Neural progenitor cell (in vitro differentiated cells): Measurements from ENCODE around the gene OR10K1. TPM values are rescaled to one million over a fixed set of nuclear protein-coding genes. Genes with fewer than 3 reads are reported as not detected.
A peak's percentile ranks its signal among the peaks of the same experiment; 100 is the strongest.
"Not testable (repeated sequence)": the region's sequence is repeated elsewhere in the genome, so short reads cannot be mapped to it uniquely, and the experiment has no call there.

Experiments
- DNase-seq: peaks from one replicate; pipeline ENCODE4 v3.0.0-alpha.2; 2016; ENCODE audit warnings: low spot score
- H2AFZ ChIP-seq: fragments of 200-600 bp; sonication (generic); replicated peaks from 2 replicates; pipeline ENCODE4 v1.6.1; 2016; ENCODE audit warnings: antibody characterized with exemption
- H3F3A ChIP-seq: fragments of 200-600 bp; sonication (generic); 2 replicates; pipeline ENCODE4 v1.6.1; 2016; ENCODE audit warnings: antibody characterized with exemption, low read depth
- H3K27ac ChIP-seq: fragments of 200-600 bp; sonication (generic); 2 replicates; pipeline ENCODE4 v1.5.1; 2016; ENCODE audit warnings: mild to moderate bottlenecking
- H3K27me3 ChIP-seq: fragments of 200-600 bp; sonication (generic); 2 replicates; pipeline ENCODE4 v1.6.1; 2016; ENCODE audit warnings: mild to moderate bottlenecking, moderate library complexity
- H3K36me3 ChIP-seq: fragments of 200-600 bp; sonication (generic); 2 replicates; pipeline ENCODE4 v1.5.1; 2016
- H3K4me1 ChIP-seq: fragments of 200-600 bp; sonication (generic); 2 replicates; pipeline ENCODE4 v1.6.1; 2016; ENCODE audit warnings: mixed run types
- H3K4me2 ChIP-seq: fragments of 200-600 bp; sonication (generic); 2 replicates; pipeline ENCODE4 v1.6.1; 2016
- H3K4me3 ChIP-seq: fragments of 200-600 bp; sonication (generic); 2 replicates; pipeline ENCODE4 v1.5.1; 2016
- H3K79me2 ChIP-seq: fragments of 200-600 bp; sonication (generic); 2 replicates; pipeline ENCODE4 v1.6.1; 2016; ENCODE audit warnings: low read depth
- H3K9ac ChIP-seq: fragments of 200-600 bp; sonication (generic); 2 replicates; pipeline ENCODE4 v1.6.1; 2016
- H3K9me3 ChIP-seq: fragments of 200-600 bp; sonication (generic); 2 replicates; pipeline ENCODE4 v1.5.1; 2016; ENCODE audit warnings: low read depth
- H4K20me1 ChIP-seq: fragments of 200-600 bp; sonication (generic); 2 replicates; pipeline ENCODE4 v1.6.1; 2016; ENCODE audit warnings: low read depth
- H3K27ac Mint-ChIP-seq: 3 replicates; pipeline ENCODE4 v1.8.0; 2021; ENCODE audit warnings: mixed read lengths
- H3K27me3 Mint-ChIP-seq: 2 replicates; pipeline ENCODE4 v1.8.0; 2022; ENCODE audit warnings: low read depth, mild to moderate bottlenecking, inconsistent platforms, moderate library complexity, mixed read lengths; ENCODE audit not compliant: insufficient read depth
- H3K36me3 Mint-ChIP-seq: 3 replicates; pipeline ENCODE4 v1.8.0; 2021; ENCODE audit warnings: mixed read lengths
- H3K4me1 Mint-ChIP-seq: 3 replicates; pipeline ENCODE4 v1.8.0; 2021; ENCODE audit warnings: mixed read lengths
- H3K4me3 Mint-ChIP-seq: 3 replicates; pipeline ENCODE4 v1.8.0; 2021; ENCODE audit warnings: mild to moderate bottlenecking, moderate library complexity, mixed read lengths
- H3K9me3 Mint-ChIP-seq: 3 replicates; pipeline ENCODE4 v1.8.0; 2020; ENCODE audit warnings: mixed read lengths
- EZH2 ChIP-seq: fragments of 200-600 bp; sonication (generic); IDR thresholded peaks from 2 replicates; pipeline ENCODE4 v1.6.1; 2017; ENCODE audit warnings: antibody characterized with exemption, mild to moderate bottlenecking, moderate library complexity
- EZH2phosphoT487 ChIP-seq: fragments of 200-600 bp; sonication (generic); IDR thresholded peaks from 2 replicates; pipeline ENCODE4 v1.6.1; 2017; ENCODE audit warnings: antibody characterized with exemption
- total RNA-seq: library from RNA; depleted of rRNA; stranded (reverse); fragments of >200 nt; gene quantifications from 2 replicates; pipeline ENCODE4 v1.2.3, GENCODE V29; 2015; ENCODE audit warnings: low replicate concordance
- TF ChIP-seq, protein P1 (sequence below): fragments of 200-600 bp; sonication (generic); IDR thresholded peaks from 2 replicates; pipeline ENCODE4 v1.5.1; 2017; ENCODE audit warnings: antibody characterized with exemption, mild to moderate bottlenecking

OR10K1 gene
- total RNA-seq, 1 donor from 2014 or later, result not detected

DNA sequence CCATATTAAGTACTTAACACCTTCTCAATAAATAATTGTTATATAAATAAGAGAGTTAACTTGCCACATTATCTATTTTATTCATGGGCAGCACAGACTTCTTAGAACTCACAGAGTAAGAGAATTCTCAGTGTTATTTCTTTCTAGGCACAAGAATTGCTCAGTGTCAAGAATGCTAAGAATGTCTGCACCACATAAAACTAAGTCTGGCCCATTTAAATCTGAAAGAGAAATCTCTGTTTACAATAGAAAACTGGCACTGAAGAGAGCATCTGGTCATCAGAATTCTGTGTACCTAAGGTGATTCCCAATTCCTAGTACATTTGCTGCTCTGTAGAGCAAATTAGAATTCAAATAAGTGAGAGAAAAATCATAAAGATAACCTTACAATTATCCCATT lies 39.4 kb upstream of the OR10K1 start:
- no peak for TF ChIP-seq EZH2
- Histone ChIP-seq H3K36me3 (no peaks in the 10 kb centered on the region), H3K79me2 (no peaks in the 10 kb centered on the region), H3K27me3 (no peaks in the 10 kb centered on the region), H3K4me3 (no peak overlapping the region), H3K4me2 (peak overlapping the region; percentile 2), H2AFZ (no peak overlapping the region), H3K4me1 (peaks cover 9% of the 10 kb centered on the region), H3F3A (no peaks in the 10 kb centered on the region), H3K27ac (no peak overlapping the region), H3K9me3 (no peaks in the 10 kb centered on the region), H4K20me1 (no peaks in the 10 kb centered on the region), H3K9ac (no peak overlapping the region)
- H3K27me3 Mint-ChIP-seq, result no peaks in the 10 kb centered on the region
- H3K9me3 Mint-ChIP-seq, result no peaks in the 10 kb centered on the region
- peak; percentile 22 for DNase-seq
- no peak overlapping the region for H3K4me3 Mint-ChIP-seq
- H3K27ac Mint-ChIP-seq, result no peak overlapping the region
- no peaks in the 10 kb centered on the region for H3K36me3 Mint-ChIP-seq
- no peaks in the 10 kb centered on the region for H3K4me1 Mint-ChIP-seq

- no peak overlapping the region for H3K9ac ChIP-seq
- no peak overlapping the region for H3K4me3 ChIP-seq
- H3K4me1 ChIP-seq, result peaks cover 9% of the 10 kb centered on the region
- no peaks in the 10 kb centered on the region for H3K36me3 ChIP-seq
- Mint-ChIP-seq H3K4me1 (no peaks in the 10 kb centered on the region), H3K9me3 (peaks cover 6% of the 10 kb centered on the region), H3K4me3 (no peak overlapping the region), H3K27me3 (no peaks in the 10 kb centered on the region), H3K36me3 (no peaks in the 10 kb centered on the region), H3K27ac (no peak overlapping the region)
- H4K20me1 ChIP-seq, result no peaks in the 10 kb centered on the region
- H3K4me2 ChIP-seq, result no peak overlapping the region
- no peaks in the 10 kb centered on the region for H3K9me3 ChIP-seq
- H3K27ac ChIP-seq, result no peak overlapping the region
- no peak overlapping the region for H2AFZ ChIP-seq
- H3K79me2 ChIP-seq, result no peaks in the 10 kb centered on the region
- no peak for DNase-seq
- no peaks in the 10 kb centered on the region for H3F3A ChIP-seq
- TF ChIP-seq, protein P1, sequence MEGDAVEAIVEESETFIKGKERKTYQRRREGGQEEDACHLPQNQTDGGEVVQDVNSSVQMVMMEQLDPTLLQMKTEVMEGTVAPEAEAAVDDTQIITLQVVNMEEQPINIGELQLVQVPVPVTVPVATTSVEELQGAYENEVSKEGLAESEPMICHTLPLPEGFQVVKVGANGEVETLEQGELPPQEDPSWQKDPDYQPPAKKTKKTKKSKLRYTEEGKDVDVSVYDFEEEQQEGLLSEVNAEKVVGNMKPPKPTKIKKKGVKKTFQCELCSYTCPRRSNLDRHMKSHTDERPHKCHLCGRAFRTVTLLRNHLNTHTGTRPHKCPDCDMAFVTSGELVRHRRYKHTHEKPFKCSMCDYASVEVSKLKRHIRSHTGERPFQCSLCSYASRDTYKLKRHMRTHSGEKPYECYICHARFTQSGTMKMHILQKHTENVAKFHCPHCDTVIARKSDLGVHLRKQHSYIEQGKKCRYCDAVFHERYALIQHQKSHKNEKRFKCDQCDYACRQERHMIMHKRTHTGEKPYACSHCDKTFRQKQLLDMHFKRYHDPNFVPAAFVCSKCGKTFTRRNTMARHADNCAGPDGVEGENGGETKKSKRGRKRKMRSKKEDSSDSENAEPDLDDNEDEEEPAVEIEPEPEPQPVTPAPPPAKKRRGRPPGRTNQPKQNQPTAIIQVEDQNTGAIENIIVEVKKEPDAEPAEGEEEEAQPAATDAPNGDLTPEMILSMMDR, result no peak
- TF ChIP-seq EZH2 (no peak), EZH2phosphoT487 (no peak)
- H3K27me3 ChIP-seq, result no peaks in the 10 kb centered on the region
Observed at GRCh38 chr1:158425027-158425426, 36.6 kb upstream of the OR10K1 start.

DNA sequence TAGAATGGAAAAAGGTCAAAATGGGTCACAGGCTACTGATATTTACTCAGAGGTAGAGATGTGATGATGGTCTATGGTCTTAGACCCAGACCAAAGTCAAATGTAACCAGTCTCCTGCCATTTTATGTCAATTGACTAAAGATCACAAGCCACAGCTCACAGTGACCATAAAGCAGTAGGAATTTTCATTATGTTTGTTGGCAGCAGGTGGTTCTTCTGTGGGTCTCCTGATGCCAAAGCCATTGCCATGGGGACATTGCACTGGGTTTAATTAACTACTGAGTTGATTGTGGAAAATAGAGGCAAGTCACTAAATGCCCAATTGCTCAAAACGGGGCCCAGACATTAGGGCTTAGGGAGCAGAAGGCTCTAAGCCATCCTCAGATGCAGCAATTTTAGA lies 35.5 kb upstream of the OR10K1 start, which contains the start of gene OR10K2:
Gene OR10K2 (minus strand): TSS at position 101 of the 400 bp plus-strand sequence. CDS start 5,371 bp downstream, outside the sequence.
- H3K79me2 ChIP-seq, result no peaks in the 10 kb centered on the region
- no peak for DNase-seq
- Mint-ChIP-seq H3K36me3 (no peaks in the 10 kb centered on the region), H3K4me1 (no peaks in the 10 kb centered on the region), H3K4me3 (no peak within 1 kb of the TSS), H3K27ac (no peak within 1 kb of the TSS), H3K27me3 (no peaks in the 10 kb centered on the region), H3K9me3 (peaks cover 6% of the 10 kb centered on the region)
- no peak within 1 kb of the TSS for H2AFZ ChIP-seq
- H3K36me3 ChIP-seq, result no peaks in the 10 kb centered on the region
- TF ChIP-seq, protein P1, result no peak
- TF ChIP-seq EZH2, result no peak
- TF ChIP-seq EZH2phosphoT487, result no peak
- H3K27me3 ChIP-seq, result no peaks in the 10 kb centered on the region
- peaks cover 9% of the 10 kb centered on the region for H3K4me1 ChIP-seq
- H3K9ac ChIP-seq, result no peak within 1 kb of the TSS
- H3K9me3 ChIP-seq, result no peaks in the 10 kb centered on the region
- H3K4me3 ChIP-seq, result no peak within 1 kb of the TSS
- H3K4me2 ChIP-seq, result no peak within 1 kb of the TSS
- H3F3A ChIP-seq, result no peaks in the 10 kb centered on the region
- H4K20me1 ChIP-seq, result no peaks in the 10 kb centered on the region
- H3K27ac ChIP-seq, result no peak within 1 kb of the TSS

- not testable (repeated sequence) for H3K9ac ChIP-seq, H4K20me1 ChIP-seq, H2AFZ ChIP-seq, H3K4me3 Mint-ChIP-seq, H3K4me2 ChIP-seq, H3K9me3 ChIP-seq, H3K4me1 ChIP-seq, H3K27me3 Mint-ChIP-seq, H3K4me1 Mint-ChIP-seq, H3K36me3 Mint-ChIP-seq, H3K9me3 Mint-ChIP-seq, DNase-seq, H3K79me2 ChIP-seq, H3K27ac ChIP-seq, H3K27me3 ChIP-seq, H3K4me3 ChIP-seq, H3K27ac Mint-ChIP-seq, H3K36me3 ChIP-seq, H3F3A ChIP-seq
Observed at GRCh38 chr1:158430163-158430562, 31.5 kb upstream of the OR10K1 start.
